GM19239 (cell line): ENCODE results near the gene MATN4.

Experiments used
- DNase-seq: peaks from one replicate; pipeline ENCODE4 v3.0.0; 2011; ENCODE audit warnings: low spot score; ENCODE audit not compliant: insufficient read length
- FAIRE-seq: peaks from 2 replicates; lab custom pipeline; 2011; peaks lifted over from hg19 to GRCh38; lab: Jason Lieb, UNC

The MATN4 gene

DNA sequence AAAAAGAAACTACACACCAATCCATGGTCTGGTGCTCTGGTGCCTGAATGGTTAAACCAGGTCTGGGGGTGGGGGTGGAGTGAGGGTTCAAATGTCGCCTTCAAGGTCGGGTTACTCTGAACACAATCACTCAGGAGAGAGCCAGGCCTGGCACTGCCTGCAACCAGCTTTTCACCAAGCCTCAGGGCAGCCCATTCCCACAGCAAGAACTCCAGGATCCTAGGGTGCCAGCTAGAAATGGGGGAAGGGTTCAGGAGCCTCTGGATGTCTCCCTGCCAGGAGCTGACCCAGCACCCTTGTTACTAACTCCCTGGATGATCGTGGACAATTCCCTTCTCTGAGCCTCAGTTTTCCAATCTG, 33.5 kb upstream of the MATN4 start:
- FAIRE-seq (no peak), DNase-seq (no peak)

- DNase-seq, result no peak
- FAIRE-seq, result no peak
Observed at GRCh38 chr20:45340951-45341350, 32.9 kb upstream of the MATN4 start.

- FAIRE-seq (no peak), DNase-seq (no peak)
Observed at GRCh38 chr20:45340236-45340847, 32.2 kb upstream of the MATN4 start.

DNA sequence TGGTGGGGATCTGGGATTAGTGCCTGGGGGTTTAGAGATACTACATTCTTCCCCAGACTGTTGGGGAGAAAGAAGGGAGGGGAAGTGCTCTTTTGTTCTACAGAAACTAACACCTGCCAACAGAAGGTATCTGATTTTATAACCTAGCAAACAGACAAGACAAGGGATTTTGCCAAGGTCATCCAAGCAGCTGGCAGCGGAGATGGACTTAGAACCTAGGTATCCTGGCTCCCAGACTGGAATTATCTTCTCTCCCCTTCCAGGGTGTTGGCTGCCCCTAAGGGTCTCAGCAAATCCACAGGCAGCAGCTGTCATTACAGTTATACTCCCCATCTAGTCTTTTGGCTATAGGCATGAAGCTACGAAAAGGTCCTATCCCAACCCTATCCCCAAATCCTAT, 31.7 kb upstream of the MATN4 start:
- FAIRE-seq, result no peak
- no peak for DNase-seq

- no peak for FAIRE-seq
Observed at GRCh38 chr20:45339084-45339483, 31.0 kb upstream of the MATN4 start.

DNA sequence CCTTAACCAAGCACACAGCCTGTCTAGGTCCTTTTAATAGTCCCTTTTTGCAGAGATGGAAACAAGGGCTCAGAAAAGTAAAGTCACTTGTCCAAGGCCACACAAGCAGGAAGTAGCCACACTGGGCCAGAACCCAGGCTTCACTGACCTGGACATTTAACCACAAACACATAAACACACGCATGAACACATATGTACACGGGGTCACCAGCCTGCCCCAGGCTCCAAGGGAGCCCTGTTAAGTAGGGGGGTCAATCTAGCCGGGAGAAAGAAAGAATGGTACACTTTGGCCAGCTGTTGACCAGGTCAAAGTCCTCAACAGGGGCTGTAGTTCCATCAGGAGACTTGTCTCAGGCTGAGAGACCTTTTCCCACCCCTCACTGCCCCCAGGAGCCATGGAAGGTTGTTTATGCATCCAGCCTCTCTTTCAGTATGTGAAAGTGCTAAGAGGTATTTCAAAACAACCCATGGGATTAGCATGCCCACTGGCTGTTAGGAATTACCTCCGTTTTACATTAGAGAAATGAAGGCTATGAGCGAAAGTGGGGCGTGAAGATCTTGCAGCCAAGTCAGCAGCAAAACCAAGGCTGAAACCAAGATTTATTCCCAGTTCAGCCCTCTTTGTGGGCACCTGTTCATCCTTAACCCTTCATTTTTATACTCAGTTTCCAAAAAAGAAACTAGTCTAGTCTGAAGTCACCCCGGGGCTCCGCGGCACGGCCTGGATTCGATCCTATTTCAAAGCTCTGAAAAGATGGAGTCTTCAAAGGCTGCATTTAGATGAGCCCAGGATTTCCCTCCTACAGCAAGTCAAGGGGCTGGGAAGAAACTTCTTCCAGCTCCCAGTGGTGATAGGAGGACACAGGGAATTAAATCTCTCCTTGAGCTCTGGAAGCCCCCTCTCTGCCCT, 30.3 kb upstream of the MATN4 start:
- FAIRE-seq, result no peak
- DNase-seq, result no peak

More at GRCh38 chr20:45339084-45339483, 31.0 kb upstream of the MATN4 start:
- DNase-seq, result no peak

DNA sequence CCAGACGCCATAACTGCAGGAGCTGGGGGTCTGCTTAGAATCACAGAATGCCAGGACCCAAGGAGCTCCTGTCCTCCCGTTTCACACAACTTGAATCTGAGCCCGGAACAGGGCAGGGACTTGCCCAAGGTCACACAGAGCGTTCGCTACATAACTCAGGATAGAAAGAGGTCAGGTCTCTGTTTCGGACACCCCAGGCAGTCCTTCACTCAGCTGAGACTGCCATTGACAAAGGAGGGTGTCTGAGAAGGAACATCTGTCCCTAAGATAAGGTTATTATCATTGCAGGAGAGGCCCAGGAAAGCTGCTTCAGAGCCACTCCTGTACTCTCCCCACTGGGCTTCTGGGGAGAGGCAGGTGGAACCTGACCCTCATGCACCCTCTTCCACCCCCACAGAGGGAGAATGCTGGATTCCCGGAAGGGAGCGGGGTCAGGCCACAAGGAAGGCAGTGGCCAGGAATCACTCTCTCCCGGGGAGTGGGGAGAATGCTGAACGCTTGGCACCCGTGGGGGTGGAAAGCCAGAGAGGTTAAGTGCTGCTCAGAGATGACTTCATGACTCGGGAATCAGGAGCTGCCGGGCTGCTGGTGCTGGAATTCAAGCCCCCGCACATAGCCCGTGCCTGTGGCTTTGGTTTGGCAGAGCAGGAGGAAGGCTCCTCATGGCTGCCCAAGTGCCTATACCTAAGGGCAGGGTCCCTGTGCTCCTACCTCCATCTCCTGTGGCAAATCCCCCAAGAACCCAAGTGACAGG, 29.4 kb upstream of the MATN4 start:
- FAIRE-seq, result no peak
- DNase-seq, result no peak

GRCh38 chr20:45336530-45337366, 28.6 kb upstream of the MATN4 start:
- no peak for DNase-seq
- no peak for FAIRE-seq

- no peak for FAIRE-seq
- DNase-seq, result no peak
Observed at GRCh38 chr20:45330476-45330875, 22.4 kb upstream of the MATN4 start.

DNA sequence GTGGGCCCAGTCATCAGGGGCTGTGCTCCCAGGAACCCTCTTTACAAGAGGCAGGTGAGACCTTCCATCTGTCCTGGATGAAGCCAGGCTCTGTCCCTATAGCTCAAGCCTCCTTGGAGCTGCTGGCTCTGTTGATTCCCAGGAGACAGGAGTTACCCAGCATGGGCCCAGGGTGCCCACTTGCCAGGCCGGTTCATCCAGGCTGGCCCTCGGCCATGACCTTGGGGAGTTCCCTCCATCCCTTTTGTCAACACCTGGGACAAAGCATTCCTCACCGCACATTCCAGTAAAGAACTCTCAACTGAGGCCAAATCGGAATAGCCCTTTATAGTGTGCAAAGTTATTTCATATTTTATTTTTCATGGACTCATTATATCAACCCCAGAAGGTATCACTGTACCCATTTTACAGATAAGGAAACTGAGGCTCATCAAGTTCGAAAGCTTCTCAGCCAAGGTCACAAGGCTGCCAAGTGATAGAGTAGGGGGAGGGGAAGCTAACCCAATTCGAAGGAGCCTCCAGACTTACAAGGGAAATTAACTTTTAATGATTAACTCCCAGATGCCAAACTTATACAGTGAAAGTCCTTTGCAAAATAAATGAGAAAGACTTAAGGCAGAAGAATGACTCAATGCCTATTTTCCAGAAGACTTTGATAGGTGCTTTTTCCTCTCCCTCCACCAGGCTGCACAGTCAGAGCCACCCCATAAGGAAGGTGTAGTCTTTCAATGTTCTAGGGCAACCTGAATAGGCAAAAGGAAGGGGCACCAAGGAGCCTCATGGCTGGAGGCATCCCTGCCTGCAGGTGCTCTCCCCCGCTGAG, 21.6 kb upstream of the MATN4 start:
- DNase-seq, result no peak
- FAIRE-seq, result no peak

GRCh38 chr20:45328451-45328850, 20.4 kb upstream of the MATN4 start:
- FAIRE-seq (no peak), DNase-seq (no peak)

GRCh38 chr20:45325371-45325770, 17.3 kb upstream of the MATN4 start:
- no peak for FAIRE-seq

GRCh38 chr20:45323731-45324130, 15.6 kb upstream of the MATN4 start:
- no peak for FAIRE-seq
- DNase-seq, result no peak

More at GRCh38 chr20:45325371-45325770, 17.3 kb upstream of the MATN4 start:
- DNase-seq, result no peak

DNA sequence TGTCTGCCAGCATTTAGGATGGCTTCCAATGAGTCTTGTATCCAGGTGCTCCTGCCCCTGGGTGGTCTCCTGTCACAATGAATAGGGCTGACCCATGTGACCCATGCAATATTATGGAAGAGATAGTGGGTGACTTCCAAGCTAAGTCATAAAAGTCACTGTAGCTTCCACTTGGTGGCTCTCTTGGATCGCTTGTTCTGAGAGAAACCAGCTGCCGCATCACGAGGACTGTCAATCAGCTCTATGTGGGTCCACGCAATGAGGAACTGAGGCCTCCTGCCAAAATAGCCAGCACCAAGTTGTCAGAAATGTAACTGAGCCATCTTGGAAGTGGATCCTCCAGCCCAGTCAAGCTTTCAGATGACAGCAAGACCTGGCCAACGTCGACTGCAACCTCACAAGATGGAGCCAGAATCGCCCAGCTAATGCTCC, 14.9 kb upstream of the MATN4 start:
- FAIRE-seq, result no peak

GRCh38 chr20:45320948-45321595, 13.0 kb upstream of the MATN4 start:
- DNase-seq (no peak), FAIRE-seq (no peak)

More for the DNA sequence above, 14.9 kb upstream of the MATN4 start:
- no peak for DNase-seq

GRCh38 chr20:45318948-45319347, 10.8 kb upstream of the MATN4 start:
- no peak for DNase-seq
- no peak for FAIRE-seq

- FAIRE-seq, result no peak
- no peak for DNase-seq
Observed at GRCh38 chr20:45318386-45318939, 10.4 kb upstream of the MATN4 start.

DNA sequence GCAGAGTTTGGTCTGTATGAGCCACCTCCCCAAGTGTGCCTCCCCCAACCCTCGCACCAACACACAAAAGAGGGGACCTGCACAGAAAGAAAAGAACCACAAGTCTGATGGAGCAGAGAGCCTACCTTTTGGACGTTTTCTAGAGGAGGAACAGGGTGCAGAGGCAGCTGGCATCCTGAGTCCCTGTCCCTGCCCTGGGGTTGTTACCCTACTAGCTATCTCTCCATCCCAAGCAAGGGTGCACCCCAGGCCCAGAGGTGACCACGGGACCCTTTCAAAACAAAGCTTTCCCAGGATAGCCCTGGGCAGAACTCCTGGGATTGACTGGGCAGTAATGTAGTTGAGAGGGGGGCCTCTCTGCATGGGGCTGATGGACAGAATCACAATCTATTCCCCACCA, 9.7 kb upstream of the MATN4 start:
- DNase-seq, result no peak
- FAIRE-seq, result no peak
